Testis (tissue), 3 donors: ENCODE data around the gene FUZ. TPM values are rescaled to one million over a fixed set of nuclear protein-coding genes. Genes with fewer than 3 reads are reported as not detected.
A peak's percentile ranks its signal among the peaks of the same experiment; 100 is the strongest.

Experiments
- DNase-seq: peaks from one replicate; pipeline ENCODE4 v3.0.0-alpha.2; 2019
- H3K27ac ChIP-seq, 2 donors: fragments of 200-600 bp; sonication (generic); one replicate each; pipeline ENCODE4 v1.5.1; 2019
- H3K27me3 ChIP-seq: fragments of 200-600 bp; sonication (generic); one replicate; pipeline ENCODE4 v1.5.1; 2019
- H3K36me3 ChIP-seq: fragments of 200-600 bp; sonication (generic); one replicate; pipeline ENCODE4 v1.5.1; 2017; ENCODE audit warnings: low read depth; ENCODE audit errors: missing control alignments
- H3K4me1 ChIP-seq: fragments of 200-600 bp; sonication (generic); one replicate; pipeline ENCODE4 v1.5.1; 2019
- H3K4me3 ChIP-seq, 2 donors: fragments of 200-600 bp; sonication (generic); one replicate each; pipeline ENCODE4 v1.5.1; 2017 to 2019
- H3K9me3 ChIP-seq: fragments of 200-600 bp; sonication (generic); one replicate; pipeline ENCODE4 v1.5.1; 2017
- POLR2A ChIP-seq: fragments of 450-650 bp; IDR thresholded peaks from one replicate; pipeline ENCODE4 v1.6.1; 2017; ENCODE audit warnings: antibody characterized with exemption, mild to moderate bottlenecking, moderate library complexity
- WGBS, 2 donors: methylation state at CpG; one replicate each; pipeline ENCODE4 v1.1.5; 2018; 5-methylcytosine and 5-hydroxymethylcytosine counted together
- intact Hi-C: fragments of 100-400 bp; cut with DNase I; formaldehyde crosslinking; loops from one replicate; pipeline ENCODE4 v1.15.1; 2023; ENCODE audit warnings: low total_unique reads
- polyA plus RNA-seq: library from polyadenylated mRNA; stranded (reverse); fragments of 350-450 nt; fragmentation: Illumina TruSeq; extraction: RNeasy Lipid Tissue Mini Kit (QIAGEN cat#74804); gene quantifications from one replicate; pipeline ENCODE4 v1.2.3, GENCODE V29; 2014; ENCODE audit warnings: low read depth, low replicate concordance; ENCODE audit not compliant: insufficient read depth
- total RNA-seq, 2 donors: library from RNA; depleted of rRNA; stranded (reverse); fragments of >200 nt; gene quantifications; one replicate each; pipeline ENCODE4 v1.2.3, GENCODE V29; 2016
- TF ChIP-seq, protein P1 (sequence below), 3 experiments: fragments of 450-650 bp in 2 of 3; fragments of 200-600 bp in 1 of 3; sonication (generic) in 1 of 3; IDR thresholded peaks; one replicate each; pipeline ENCODE4 v1.5.1; 2016 to 2019; ENCODE audit warnings: antibody characterized with exemption in 3 of 3, mild to moderate bottlenecking in 2 of 3, moderate library complexity in 1 of 3

Gene FUZ
- total and polyA plus RNA-seq, 3 donors from 2014 or later: 56.0 to 101 (median 98.0) TPM

GRCh38 chr19:49807904-49808675, 5.0 kb downstream of the FUZ start:
- TF ChIP-seq, protein P1, sequence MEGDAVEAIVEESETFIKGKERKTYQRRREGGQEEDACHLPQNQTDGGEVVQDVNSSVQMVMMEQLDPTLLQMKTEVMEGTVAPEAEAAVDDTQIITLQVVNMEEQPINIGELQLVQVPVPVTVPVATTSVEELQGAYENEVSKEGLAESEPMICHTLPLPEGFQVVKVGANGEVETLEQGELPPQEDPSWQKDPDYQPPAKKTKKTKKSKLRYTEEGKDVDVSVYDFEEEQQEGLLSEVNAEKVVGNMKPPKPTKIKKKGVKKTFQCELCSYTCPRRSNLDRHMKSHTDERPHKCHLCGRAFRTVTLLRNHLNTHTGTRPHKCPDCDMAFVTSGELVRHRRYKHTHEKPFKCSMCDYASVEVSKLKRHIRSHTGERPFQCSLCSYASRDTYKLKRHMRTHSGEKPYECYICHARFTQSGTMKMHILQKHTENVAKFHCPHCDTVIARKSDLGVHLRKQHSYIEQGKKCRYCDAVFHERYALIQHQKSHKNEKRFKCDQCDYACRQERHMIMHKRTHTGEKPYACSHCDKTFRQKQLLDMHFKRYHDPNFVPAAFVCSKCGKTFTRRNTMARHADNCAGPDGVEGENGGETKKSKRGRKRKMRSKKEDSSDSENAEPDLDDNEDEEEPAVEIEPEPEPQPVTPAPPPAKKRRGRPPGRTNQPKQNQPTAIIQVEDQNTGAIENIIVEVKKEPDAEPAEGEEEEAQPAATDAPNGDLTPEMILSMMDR (IDR thresholded peaks at IDR 0.05): no peak
- TF ChIP-seq POLR2A: no peak
- 59 to 72% methylated on average over 19 to 20 of the region's 20 CpGs for WGBS, 2 donors
- intact Hi-C loops: no loop called here

GRCh38 chr19:49807058-49807903, 5.8 kb downstream of the FUZ start:
- Histone ChIP-seq H3K36me3 (no peaks in the 10 kb centered on the region), H3K27ac (peak overlapping the region in 1 of 2 donors; percentile 71), H3K4me1 (peaks cover 26% of the 10 kb centered on the region), H3K4me3 (no peak overlapping the region), H3K27me3 (no peaks in the 10 kb centered on the region), H3K9me3 (no peaks in the 10 kb centered on the region)
- TF ChIP-seq POLR2A: no peak
- TF ChIP-seq, protein P1 (IDR thresholded peaks at IDR 0.05): no peak
- DNase-seq: no peak
- 71 to 79% methylated on average over 16 to 18 of the region's 18 CpGs for WGBS, 2 donors
- intact Hi-C loops: no loop called here

More at GRCh38 chr19:49807904-49808675, 5.0 kb downstream of the FUZ start:
- no peaks in the 10 kb centered on the region for H3K9me3 ChIP-seq
- H3K27me3 ChIP-seq: no peaks in the 10 kb centered on the region
- DNase-seq: no peak
- H3K4me1 ChIP-seq: peaks cover 25% of the 10 kb centered on the region
- H3K36me3 ChIP-seq: no peaks in the 10 kb centered on the region
- H3K4me3 ChIP-seq: peak overlapping the region; percentile 59 to 68
- H3K27ac ChIP-seq: peak overlapping the region; percentile 71 to 88

DNA sequence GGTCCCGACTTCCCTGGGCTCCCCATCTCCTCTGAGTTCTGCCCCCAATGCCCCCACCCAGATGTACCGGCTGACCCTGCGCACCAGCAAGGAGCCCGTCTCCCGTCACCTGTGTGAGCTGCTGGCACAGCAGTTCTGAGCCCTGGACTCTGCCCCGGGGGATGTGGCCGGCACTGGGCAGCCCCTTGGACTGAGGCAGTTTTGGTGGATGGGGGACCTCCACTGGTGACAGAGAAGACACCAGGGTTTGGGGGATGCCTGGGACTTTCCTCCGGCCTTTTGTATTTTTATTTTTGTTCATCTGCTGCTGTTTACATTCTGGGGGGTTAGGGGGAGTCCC, 6.5 kb downstream of the FUZ start:
- WGBS, 2 donors: 83 to 94% methylated on average over 6 to 8 of the region's 8 CpGs
- no peak overlapping the region for H3K4me3 ChIP-seq
- peaks cover 31% of the 10 kb centered on the region for H3K4me1 ChIP-seq
- H3K36me3 ChIP-seq: no peaks in the 10 kb centered on the region
- no peak for DNase-seq
- no peak overlapping the region for H3K27ac ChIP-seq
- TF ChIP-seq POLR2A: no peak
- TF ChIP-seq, protein P1 (IDR thresholded peaks at IDR 0.05): no peak
- intact Hi-C loops: no loop called here
- H3K27me3 ChIP-seq: no peaks in the 10 kb centered on the region
- H3K9me3 ChIP-seq: no peaks in the 10 kb centered on the region

DNA sequence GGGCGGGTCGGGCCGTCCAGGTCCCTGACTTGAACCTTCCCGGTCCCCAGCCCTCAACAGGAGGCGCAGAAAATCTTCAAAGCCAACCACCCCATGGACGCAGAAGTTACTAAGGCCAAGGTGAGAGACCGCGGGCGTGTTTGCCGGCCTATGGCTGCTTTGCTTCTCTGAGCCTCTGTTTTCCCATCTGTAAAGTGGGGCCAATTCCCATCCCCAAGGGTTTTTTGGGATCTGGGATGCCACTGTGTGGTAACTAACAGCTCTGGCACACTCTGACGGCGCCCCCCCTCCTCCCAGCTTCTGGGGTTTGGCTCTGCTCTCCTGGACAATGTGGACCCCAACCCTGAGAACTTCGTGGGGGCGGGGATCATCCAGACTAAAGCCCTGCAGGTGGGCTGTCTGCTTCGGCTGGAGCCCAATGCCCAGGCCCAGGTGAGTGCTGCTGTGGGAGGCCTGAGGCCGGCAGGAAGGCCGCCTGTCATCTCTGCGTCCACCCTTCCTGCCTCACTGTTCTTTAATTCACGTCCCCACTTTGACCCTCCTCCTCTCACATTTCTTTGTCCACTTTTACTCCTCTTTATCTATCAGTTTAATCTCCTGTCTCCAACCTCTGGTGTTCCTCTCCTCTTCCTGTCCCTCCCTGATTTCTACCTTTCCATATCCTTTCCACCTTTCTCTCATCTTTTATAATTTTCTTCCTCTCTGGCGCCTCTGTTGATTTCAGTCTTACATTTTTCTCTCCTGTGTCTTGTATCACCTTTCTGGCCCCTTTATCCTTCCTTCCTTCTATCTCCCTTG, 7.1 kb downstream of the FUZ start:
- Histone ChIP-seq H3K4me1 (peaks cover 34% of the 10 kb centered on the region), H3K27ac (no peak overlapping the region)
- intact Hi-C loops: no loop called here

More for the DNA sequence above, 7.1 kb downstream of the FUZ start:
- Histone ChIP-seq H3K27me3 (no peaks in the 10 kb centered on the region), H3K4me3 (peak overlapping the region in 1 of 2 donors; percentile 21), H3K36me3 (no peaks in the 10 kb centered on the region), H3K9me3 (no peaks in the 10 kb centered on the region)
- no peak for TF ChIP-seq POLR2A
- TF ChIP-seq, protein P1 (IDR thresholded peaks at IDR 0.05): no peak
- no peak for DNase-seq
- 69 to 82% methylated on average over 13 to 20 of the region's 20 CpGs for WGBS, 2 donors
